Ramos (cell line): ENCODE results near the gene COQ2.
"Not testable (repeated sequence)": the region's sequence is repeated elsewhere in the genome, so short reads cannot be mapped to it uniquely, and the experiment has no call there.

Experiments
- in situ Hi-C: fragments of 300-500 bp; cut with MboI; formaldehyde crosslinking; loops from one replicate; pipeline ENCODE4 v1.14.3; 2022; ENCODE audit warnings: low sequenced_read_pairs; ENCODE audit not compliant: unreplicated experiment

Gene COQ2

DNA sequence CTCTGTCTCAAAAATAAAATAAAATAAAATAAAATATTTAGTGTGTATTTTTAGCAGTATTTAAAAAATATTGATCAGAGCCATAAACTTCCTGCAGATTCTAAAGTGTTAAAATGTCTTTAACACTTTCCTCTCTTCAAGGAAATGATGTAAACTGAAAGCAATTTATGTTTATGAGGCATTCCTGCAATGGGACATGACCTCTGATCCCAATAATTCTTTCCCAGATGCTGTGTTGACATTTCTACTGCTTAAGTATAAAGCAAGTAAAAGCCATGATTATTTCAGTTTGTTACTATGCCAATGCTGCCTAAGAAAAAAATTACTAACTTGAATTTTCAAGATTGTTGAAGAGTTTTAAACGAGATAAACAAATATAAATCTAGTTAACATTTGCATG lies 29.0 kb downstream of the COQ2 start:
- in situ Hi-C loops: loop anchor here (5.0 kb wide), 1 partner anchor 188 kb away; no protein-coding TSS in a partner anchor

GRCh38 chr4:83252782-83253405 lies 31.7 kb downstream of the COQ2 start:
- in situ Hi-C loops: no loop called here

DNA sequence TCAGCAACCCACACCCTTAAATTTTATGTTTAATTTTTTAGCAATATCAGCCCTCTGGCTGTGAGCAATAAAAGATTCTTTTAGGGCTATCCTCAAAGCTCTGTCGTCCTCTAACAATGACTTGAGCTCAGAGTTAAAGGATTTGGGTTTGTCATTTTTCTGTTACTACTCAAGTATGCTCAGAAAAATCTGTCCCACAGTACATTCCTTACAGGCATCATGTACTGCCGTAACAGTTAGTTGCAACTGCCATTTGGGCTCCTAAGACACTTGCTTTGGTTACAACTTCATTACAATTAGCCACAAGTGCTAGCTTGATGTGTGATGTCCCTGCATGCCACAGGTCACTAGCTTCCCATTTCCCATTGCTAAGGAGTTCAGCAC lies 33.2 kb downstream of the COQ2 start:
- in situ Hi-C loops: no loop called here

DNA sequence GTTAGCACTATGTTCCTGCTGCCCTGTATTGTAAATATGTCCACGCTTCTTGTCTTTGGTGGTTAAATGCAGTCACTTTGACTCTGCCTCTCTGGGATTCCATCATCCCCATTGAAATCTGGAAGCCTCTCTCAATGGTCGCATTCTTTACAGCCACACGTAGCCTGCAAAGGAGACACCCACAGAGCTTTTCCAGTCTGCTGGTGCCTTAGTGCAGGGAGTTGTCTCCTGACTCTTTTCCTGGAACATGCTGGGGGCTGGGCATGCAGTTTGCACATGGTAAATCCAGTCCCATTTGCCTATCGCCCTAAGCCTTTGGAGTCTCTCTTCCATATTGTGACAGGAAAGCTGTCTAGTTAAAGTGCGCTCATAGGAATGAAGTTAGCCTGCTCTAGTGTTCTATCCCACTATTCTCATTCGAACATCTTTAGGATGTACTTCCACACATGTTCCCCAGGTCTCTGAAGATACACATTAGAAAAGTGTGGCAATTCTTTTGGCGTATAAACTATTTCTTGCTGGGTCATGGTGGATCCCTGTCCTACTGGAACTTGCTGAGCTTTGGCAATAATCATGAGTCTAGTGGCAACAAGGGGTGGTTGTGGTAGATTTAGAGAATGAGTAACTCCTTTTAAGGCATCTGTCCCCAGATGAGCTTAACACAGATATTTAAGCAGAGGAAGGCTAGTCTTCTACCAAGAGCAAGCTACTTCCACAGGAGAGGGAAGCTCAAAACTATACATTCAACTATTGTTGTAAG lies 33.7 kb downstream of the COQ2 start:
- in situ Hi-C loops: no loop called here

GRCh38 chr4:83248486-83248885 lies 36.1 kb downstream of the COQ2 start:
- in situ Hi-C loops: no loop called here

DNA sequence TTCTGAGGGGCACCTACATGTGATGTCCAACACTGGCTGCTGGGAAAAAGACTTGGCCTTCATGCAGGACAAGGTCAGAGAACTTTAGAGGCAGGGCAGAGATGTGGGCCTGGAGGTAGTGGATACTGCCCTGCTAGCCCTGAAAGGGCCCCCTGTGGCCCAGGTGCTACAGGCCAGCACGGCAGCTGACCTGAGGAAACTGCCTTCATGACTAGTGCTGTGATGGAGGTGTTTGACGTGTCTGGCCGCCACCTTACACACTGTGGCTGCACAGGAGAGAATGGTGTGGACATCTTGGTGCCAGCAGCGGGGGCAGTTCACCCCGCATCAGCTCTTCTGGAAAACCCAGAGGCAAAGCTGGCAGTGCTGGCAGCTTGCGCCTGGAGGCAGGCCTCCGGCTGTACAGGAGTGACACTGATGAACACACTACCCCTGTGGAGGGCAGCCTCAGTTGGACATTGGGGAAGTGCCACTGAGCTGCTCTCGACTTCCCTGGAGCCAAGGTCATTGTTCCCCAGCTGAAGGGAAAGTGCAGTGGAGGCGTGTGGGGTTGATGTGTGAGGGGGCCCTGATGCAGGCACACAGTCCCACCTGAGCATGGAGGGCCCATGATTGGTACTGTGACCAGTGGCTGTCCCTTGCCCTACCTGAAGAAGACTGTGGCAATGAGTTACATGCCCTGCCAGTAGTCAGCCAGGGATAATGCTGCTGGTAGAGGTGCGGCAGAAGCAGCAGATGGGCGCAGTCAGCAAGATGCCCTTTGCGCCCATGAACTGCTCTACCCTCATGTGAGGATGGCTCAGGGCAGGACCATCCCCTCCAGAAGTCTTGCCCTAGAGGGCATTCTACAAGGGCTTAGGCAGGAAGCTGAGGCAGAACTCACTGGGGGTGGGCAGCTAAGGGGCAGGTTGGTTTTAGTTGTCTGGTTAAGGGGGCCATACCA lies 36.9 kb downstream of the COQ2 start:
- in situ Hi-C loops: no loop called here

GRCh38 chr4:83241132-83241531 lies 43.5 kb downstream of the COQ2 start:
- in situ Hi-C loops: no loop called here

GRCh38 chr4:83240379-83240875 lies 44.2 kb downstream of the COQ2 start:
- in situ Hi-C loops: no loop called here

GRCh38 chr4:83238393-83239248 lies 46.0 kb downstream of the COQ2 start:
- in situ Hi-C loops: no loop called here

DNA sequence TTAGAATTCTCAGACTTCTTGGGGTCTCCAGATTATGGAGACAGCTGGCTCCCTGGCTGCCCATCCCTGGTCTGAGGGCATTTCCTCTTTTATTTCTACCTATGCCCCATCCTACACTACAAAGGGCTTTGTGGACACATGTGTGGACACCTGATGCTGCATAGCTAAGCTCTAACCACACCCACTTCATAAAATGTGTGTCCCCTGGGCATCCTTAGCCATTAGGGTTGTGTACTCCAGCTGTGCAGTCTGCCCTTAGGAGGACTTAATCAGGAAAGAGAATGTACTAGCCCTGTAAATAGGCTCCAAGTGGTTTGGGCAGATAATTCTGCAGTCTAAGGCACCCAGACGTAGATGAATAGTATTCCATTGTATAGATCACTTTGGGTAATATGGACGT lies 47.0 kb downstream of the COQ2 start:
- in situ Hi-C loops: no loop called here

- in situ Hi-C loops: not testable (repeated sequence)
Measured at GRCh38 chr4:83235645-83236133, 48.9 kb downstream of the COQ2 start.

DNA sequence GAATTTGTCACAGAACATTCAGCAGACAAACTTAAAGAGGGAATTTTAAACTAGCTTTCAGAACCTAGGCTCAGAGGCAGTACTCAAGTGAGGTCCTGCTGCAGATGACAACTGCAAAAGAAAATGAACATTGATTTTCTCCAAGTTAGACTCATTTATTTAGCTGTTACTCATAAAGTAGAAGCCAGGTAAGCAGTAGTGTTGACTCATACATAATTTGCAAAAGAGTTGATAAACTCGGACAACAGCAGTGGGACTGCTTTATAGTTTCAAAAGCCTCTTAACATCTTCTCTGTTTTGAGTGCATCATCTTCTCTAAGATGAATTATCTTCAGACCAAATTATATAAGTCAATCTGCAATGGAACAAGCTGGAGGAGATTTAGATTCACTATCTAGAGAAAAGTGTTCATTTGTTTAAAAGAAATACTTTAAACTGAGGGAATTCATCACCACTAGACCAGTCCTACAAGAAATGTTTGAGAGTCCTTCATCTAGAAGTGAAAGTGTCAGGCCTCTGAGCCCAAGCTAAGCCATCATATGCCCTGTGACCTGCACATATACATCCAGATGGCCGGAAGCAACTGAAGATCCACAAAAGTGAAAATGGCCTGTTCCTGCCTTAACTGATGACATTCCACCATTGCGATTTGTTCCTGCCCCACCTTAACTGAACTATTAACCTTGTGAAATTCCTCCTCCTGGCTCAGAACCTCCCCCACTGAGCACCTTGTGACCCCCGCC lies 49.5 kb downstream of the COQ2 start:
- in situ Hi-C loops: no loop called here

GRCh38 chr4:83234387-83234786 lies 50.2 kb downstream of the COQ2 start:
- in situ Hi-C loops: not testable (repeated sequence)

DNA sequence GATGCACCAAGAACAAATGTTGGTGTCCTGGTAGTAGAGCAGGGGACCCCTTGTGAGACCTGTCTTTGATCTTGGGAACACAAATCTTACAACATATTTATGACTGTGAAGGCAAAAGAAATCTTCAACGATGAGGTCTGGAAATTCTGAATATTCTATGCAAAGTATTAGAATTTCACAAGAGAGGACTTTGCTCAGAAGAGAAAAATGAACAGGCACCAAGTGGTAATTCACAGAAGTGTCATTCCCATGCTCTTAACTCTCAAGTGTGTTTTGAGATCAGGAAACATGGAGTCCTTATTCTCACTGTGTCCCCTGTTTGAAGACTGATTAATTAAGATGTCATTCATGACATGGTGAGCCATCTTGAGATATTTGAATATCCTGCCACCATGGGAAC lies 52.5 kb downstream of the COQ2 start:
- in situ Hi-C loops: no loop called here

DNA sequence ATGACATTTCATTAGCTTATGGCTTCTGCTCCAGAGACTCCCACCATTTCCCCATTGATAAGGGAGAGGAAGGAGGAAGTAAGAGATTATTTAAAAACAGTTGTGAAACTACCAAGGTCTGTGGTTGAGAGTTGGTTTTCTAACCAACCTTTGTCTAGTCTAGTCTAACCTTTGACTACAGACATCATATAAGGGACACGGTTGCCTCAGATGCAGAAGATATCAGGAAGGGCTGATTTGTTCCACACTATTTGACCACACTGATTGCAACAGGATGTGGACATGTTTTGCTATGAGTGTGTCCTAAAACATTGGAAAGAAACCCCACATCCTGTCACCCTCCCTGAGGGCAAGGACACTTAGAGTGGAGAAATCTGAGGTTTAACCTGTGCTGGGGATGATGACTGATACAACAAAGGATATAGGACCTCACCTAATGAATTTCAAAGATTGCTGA lies 53.0 kb downstream of the COQ2 start:
- in situ Hi-C loops: no loop called here

GRCh38 chr4:83230928-83231327 lies 53.7 kb downstream of the COQ2 start:
- in situ Hi-C loops: no loop called here

DNA sequence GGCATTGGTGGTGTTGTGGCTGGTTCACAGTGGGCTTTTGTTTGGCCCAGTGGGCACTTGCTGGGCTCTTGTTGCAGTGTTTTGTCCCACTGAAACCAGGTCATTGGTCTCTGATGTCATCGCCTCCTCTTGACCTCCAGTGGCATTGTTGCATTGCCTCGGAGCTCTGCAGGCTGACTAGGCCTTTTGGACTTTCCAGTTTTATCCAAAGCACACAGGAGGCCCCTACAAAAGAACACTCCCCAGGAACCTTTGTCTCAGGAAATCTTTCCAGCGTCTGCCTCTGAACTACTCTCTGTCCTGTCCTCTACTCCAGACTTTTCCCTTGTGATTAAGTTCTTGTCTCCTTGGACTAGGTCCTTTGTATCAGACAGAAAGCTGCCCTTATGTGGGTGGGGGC lies 54.8 kb downstream of the COQ2 start:
- in situ Hi-C loops: no loop called here

GRCh38 chr4:83228231-83228630 lies 56.4 kb downstream of the COQ2 start:
- in situ Hi-C loops: no loop called here
